Measurements from ENCODE around the gene FOXE1.

The FOXE1 gene

DNA sequence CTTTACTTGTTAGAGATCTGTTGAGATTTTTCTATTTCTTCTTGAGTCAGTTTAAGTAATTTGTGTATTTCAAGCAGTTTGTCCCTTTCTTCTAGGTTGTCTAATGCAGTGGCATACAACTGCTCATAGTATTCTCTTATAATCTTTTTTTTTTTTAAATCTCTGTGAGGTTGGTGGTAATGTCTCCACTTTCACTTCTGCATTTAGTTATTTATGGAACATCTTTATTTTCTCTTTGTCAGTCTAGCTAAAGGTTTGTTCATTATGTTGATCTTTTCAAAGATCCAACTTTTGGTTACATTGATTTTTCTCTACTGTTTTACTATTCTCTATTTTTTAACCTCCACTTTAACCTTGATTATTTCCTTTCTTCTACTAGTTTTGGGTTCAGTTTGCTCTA, 13.8 kb downstream of the FOXE1 start:
- no peak for DNase-seq (ENCODE audit: low spot score)

DNA sequence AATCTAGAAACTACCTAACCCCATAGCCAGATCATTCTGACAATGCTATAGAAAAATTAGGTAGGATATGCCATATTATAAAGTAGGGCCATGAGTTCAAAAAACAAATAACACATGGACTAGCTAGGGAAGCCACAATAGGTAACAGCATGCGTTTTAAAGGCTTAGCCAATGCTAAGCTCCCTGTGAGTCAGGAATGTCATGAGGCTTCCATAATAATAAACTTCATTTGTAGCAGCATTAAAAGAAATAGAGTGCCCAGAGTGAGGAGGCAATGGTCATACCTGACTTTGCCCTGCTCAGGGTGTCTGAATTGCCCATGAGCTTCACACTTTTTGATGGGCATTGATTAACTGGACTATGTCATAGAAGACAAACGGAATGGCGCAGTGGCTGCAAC, 15.8 kb downstream of the FOXE1 start:
- no peak for DNase-seq (ENCODE audit: low spot score)

DNA sequence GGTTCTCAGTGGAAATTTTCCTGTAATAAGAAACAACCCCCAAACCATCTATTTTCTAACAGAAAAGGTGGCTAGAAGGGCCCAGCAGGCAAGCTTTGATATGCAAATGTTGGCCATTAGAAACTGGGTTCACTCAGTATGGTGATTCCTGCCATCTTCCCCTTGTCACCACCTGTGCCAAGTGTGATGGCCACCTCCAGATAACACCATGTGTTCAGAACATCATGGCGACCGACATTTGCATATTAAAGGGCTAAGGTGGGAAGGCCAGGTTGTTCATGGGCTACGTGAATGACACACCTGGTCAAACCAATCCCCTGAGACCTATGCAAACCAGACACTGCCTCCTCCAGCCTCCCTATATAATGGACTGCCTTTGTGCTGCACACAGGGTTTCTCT, 20.4 kb downstream of the FOXE1 start:
- no peak for DNase-seq (ENCODE audit: low spot score)

GRCh38 chr9:97873882-97874281, 20.9 kb downstream of the FOXE1 start:
- no peak for DNase-seq (ENCODE audit: low spot score)

- no peak for DNase-seq (ENCODE audit: low spot score)
These were observed 21.6 kb downstream of the FOXE1 start for GRCh38 chr9:97874624-97875023.

DNA sequence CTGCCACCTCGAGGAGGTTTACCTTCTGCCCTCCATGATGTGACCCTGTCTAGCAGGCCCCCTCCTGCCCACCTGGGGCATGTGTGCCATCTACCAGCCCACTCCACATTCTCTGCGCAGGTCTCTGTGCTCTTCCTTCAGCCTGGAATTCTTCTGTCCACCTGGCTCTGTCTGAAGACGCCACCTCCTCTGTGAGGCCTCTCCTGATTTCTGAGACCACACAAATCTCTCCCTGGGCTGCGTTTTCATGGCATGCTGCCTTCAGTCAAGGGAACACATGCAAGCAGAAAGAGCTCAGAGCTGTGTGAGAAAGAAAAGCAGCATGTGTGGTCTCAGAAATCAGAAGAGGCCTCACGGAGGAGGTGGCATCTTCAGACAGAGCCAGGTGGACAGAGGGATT, 22.1 kb downstream of the FOXE1 start:
- no peak for DNase-seq (ENCODE audit: low spot score)

GRCh38 chr9:97876061-97876460, 23.0 kb downstream of the FOXE1 start:
- no peak for DNase-seq (ENCODE audit: low spot score)

DNA sequence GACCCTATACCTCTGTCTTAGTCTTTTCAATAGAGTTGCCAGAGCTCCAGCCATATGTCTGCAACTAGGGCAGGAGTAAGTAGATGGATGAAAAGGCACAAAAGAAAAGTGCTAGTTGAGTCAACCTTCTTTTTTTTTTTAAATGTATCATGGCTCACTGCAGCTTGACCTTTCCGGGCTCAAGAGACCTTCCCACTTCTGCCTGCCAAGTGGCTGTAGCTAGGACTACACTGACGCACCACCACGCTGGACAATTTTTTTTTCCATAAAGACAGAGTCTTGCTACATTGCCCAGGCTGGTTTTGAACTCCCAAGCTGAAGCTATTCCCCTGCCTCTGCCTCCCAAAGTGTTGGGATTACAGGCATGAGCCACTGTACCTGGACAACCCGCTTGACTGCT, 27.3 kb downstream of the FOXE1 start:
- DNase-seq (ENCODE audit: low spot score): no peak

GRCh38 chr9:97889941-97890887, 37.2 kb downstream of the FOXE1 start:
- peak; percentile 40 for DNase-seq (ENCODE audit: low spot score)

- DNase-seq (ENCODE audit: low spot score): no peak
These were observed 38.7 kb downstream of the FOXE1 start for GRCh38 chr9:97891736-97892135.

DNA sequence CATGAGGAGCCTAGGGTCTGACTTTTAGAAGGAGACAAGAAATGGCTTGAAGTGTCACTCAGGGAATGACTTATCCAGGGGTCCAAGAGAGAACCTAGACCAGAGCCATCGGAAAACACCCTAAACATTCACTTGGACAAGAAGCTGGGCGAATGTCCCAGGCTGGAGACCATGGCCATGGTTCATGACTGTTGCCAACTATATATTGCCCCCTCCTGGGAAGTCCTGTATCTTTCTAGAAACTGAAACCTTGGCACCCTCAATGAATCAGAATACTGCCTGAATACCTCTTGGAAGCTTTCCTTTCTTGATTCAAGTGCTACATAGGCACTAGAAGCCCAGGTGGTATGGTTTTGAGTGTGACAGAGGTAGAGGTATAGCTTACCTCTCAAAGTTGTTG, 39.4 kb downstream of the FOXE1 start:
- DNase-seq (ENCODE audit: low spot score): no peak

GRCh38 chr9:97895211-97895610, 42.2 kb downstream of the FOXE1 start:
- DNase-seq (ENCODE audit: low spot score): no peak

GRCh38 chr9:97895695-97896332, 42.8 kb downstream of the FOXE1 start:
- DNase-seq (ENCODE audit: low spot score): peak; percentile 27

DNA sequence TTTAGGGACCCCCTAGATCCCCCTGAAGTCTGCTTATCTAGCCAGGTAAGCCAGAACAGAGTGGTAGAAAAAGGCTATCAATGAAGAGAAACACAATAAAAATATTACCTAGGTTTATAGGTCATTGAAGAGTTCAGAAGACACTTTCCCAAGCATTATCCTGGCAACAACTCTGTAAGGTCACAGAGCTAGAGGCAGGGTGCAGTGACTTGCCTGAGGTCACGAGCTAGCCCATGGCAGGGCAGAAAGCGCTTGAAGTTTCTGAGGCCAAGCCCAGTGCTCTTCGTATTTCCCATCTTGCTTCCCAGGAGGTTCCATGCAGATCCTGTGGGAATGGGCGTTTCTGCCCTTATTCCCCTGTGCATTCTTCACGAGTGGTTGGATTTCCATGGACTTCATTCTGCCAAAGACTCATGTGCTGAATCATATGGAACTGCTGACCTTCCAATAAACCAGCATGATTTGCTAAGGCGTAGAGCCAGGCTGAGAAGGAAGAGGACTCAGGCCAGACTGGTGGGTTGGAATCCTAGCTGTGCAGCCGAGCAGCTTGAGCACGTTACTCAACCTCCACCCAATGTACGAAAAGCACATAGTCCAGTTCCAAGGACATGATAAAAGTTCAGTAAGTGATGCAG, 47.2 kb downstream of the FOXE1 start:
- no peak for DNase-seq (ENCODE audit: low spot score)

DNA sequence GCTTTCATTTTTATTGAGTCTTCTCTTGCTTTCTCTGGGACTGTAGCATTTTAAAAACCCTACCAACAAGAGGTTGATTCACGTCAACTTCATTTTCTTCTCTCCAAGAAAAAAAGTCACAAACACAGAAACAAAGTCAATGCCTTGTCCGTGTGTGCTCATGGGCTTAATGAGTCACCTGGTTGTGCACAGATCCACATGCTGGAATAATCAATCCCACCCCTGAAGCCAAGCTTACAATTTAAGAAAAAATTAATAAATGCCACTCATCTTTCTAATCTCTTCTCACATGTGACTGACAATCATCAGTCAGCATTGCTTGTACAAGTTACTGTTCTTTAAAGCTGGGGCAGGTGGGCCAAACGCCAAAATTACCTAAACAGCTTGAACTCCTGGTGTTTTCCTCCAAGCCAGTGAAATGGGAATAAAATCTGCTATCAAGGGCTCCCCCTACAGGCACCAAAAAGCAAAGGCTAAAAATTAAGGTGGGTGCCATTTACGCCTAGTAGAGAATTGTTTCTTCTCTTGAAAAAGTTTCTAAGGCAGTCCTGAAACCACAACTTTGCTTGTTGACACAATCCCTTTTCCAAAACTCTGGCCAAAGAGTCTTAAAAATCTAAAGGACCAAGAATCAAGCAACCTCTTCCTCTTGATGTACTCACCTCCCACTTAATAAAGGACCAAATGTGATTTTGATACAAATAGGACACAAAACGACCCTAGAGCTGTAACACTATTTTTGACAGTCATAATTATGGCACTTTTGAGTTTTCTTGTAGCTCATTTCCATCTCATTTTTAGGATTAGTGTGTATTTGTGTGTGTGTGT, 47.9 kb downstream of the FOXE1 start:
- peak; percentile 71 for DNase-seq (ENCODE audit: low spot score)

GRCh38 chr9:97903177-97903576, 50.2 kb downstream of the FOXE1 start:
- no peak for DNase-seq (ENCODE audit: low spot score)

DNA sequence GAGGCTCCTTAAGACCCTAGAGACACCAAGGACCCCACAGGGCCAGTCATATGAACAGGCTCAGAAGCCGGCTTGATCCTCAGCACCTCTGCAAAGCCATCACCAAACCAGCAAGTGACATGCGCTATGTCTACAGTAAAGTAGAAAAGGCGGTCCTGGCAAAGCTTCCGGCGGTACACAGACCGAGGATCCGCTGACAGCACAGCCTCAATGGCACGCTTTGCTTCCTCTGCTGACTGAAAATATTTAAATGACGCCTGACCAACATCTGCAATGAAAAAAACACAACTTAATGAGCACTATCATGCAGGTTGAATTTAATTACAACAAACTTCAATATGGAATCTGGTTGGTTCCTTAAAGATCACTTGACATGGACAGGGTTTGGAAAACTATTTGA, 51.7 kb downstream of the FOXE1 start:
- no peak for DNase-seq (ENCODE audit: low spot score)

DNA sequence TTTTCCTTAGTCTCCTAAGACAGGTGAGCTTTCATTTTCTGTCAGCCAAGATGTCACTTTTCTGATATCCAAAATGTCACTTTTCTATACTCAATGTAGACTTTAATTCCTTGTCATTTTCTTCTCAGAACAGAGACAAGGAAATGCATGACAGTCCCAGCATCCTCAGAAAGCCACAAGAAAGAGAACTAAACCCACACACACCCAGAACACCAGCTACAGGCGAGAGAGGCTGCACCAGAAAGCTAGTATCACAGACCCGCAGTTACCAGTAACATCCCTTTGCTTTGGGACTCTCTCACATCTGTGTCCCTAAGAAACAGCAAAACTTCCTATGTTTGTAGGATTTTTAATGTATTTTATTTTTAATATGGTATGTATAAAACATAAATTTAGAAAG, 52.2 kb downstream of the FOXE1 start:
- DNase-seq (ENCODE audit: low spot score): no peak

Measured in AG08395 (cell line).